MM.1S (cell line): ENCODE results near the gene NOX5.

ENCODE experiments used
- DNase-seq: peaks from one replicate; pipeline ENCODE4 v3.0.0-alpha.2; 2015
- H2AFZ ChIP-seq: fragments of 300-600 bp; sonication (generic); 2 replicates; pipeline ENCODE4 v1.6.0; 2016; ENCODE audit warnings: antibody characterized with exemption, low read length
- H3F3A ChIP-seq: fragments of 300-600 bp; sonication (generic); 2 replicates; pipeline ENCODE4 v1.6.1; 2016; ENCODE audit warnings: mild to moderate bottlenecking, antibody characterized with exemption, low read length, moderate library complexity, mixed read lengths; ENCODE audit not compliant: insufficient read depth
- H3K27ac ChIP-seq: fragments of 300-600 bp; sonication (generic); 2 replicates; pipeline ENCODE4 v1.5.1; 2016; ENCODE audit warnings: mild to moderate bottlenecking, low read length
- H3K27me3 ChIP-seq: fragments of 300-600 bp; sonication (generic); replicated peaks from 2 replicates; pipeline ENCODE4 v1.6.0; 2016; ENCODE audit warnings: low read length; ENCODE audit not compliant: insufficient read depth
- H3K36me3 ChIP-seq: fragments of 300-600 bp; sonication (generic); replicated peaks from 2 replicates; pipeline ENCODE4 v1.6.1; 2016; ENCODE audit warnings: mild to moderate bottlenecking, low read length, mixed read lengths; ENCODE audit not compliant: insufficient read depth
- H3K4me1 ChIP-seq: fragments of 300-600 bp; sonication (generic); 2 replicates; pipeline ENCODE4 v1.6.1; 2016; ENCODE audit warnings: low read length, mixed read lengths
- H3K4me2 ChIP-seq: fragments of 300-600 bp; sonication (generic); 2 replicates; pipeline ENCODE4 v1.6.0; 2016; ENCODE audit warnings: low read depth, low read length
- H3K4me3 ChIP-seq: fragments of 300-600 bp; sonication (generic); 2 replicates; pipeline ENCODE4 v1.5.1; 2016; ENCODE audit warnings: low read length, mixed read lengths
- H3K79me2 ChIP-seq: fragments of 300-600 bp; sonication (generic); 2 replicates; pipeline ENCODE4 v1.6.1; 2016; ENCODE audit warnings: mixed run types, low read length, mixed read lengths
- H3K9ac ChIP-seq: fragments of 300-600 bp; sonication (generic); 2 replicates; pipeline ENCODE4 v1.6.1; 2016; ENCODE audit warnings: low read length, mixed read lengths
- H3K9me2 ChIP-seq: fragments of 300-600 bp; sonication (generic); replicated peaks from 2 replicates; pipeline ENCODE4 v1.6.1; 2016; ENCODE audit warnings: mild to moderate bottlenecking, low read length, mixed read lengths; ENCODE audit not compliant: insufficient read depth
- H3K9me3 ChIP-seq: fragments of 300-600 bp; sonication (generic); replicated peaks from 2 replicates; pipeline ENCODE4 v1.6.1; 2016; ENCODE audit warnings: mild to moderate bottlenecking, low read length, mixed read lengths; ENCODE audit not compliant: insufficient read depth
- H4K20me1 ChIP-seq: fragments of 300-600 bp; sonication (generic); 2 replicates; pipeline ENCODE4 v1.6.1; 2016; ENCODE audit warnings: mild to moderate bottlenecking, low read length, moderate library complexity, mixed read lengths; ENCODE audit not compliant: insufficient read depth
- CTCF ChIP-seq: fragments of 300-600 bp; sonication (generic); IDR thresholded peaks from 2 replicates; pipeline ENCODE4 v1.5.1; 2016; ENCODE audit warnings: antibody characterized with exemption, low read length, mixed read lengths
- EZH2 ChIP-seq: fragments of 300-600 bp; sonication (generic); optimal IDR thresholded peaks from 2 replicates; pipeline ENCODE3; 2017; ENCODE audit warnings: low read depth, mild to moderate bottlenecking, antibody characterized with exemption, low read length, mixed read lengths
- EZH2phosphoT487 ChIP-seq: fragments of 300-600 bp; sonication (generic); IDR thresholded peaks from 2 replicates; pipeline ENCODE4 v1.6.1; 2018; ENCODE audit warnings: antibody characterized with exemption, low read length

NOX5 gene

GRCh38 chr15:68990992-68991500 lies 23.4 kb upstream of the NOX5 start:
- H3K4me2 ChIP-seq: no peak overlapping the region
- no peak for DNase-seq
- H3F3A ChIP-seq: no peaks in the 10 kb centered on the region
- no peaks in the 10 kb centered on the region for H3K9me2 ChIP-seq
- H3K79me2 ChIP-seq: no peaks in the 10 kb centered on the region
- no peaks in the 10 kb centered on the region for H3K36me3 ChIP-seq
- no peaks in the 10 kb centered on the region for H4K20me1 ChIP-seq
- H3K27me3 ChIP-seq: no peaks in the 10 kb centered on the region
- H3K9ac ChIP-seq: no peak overlapping the region
- no peaks in the 10 kb centered on the region for H3K4me1 ChIP-seq
- TF ChIP-seq EZH2phosphoT487: no peak
- no peak for TF ChIP-seq CTCF
- no peak for TF ChIP-seq EZH2
- no peak overlapping the region for H2AFZ ChIP-seq
- H3K27ac ChIP-seq: no peak overlapping the region
- H3K9me3 ChIP-seq: no peaks in the 10 kb centered on the region
- no peak overlapping the region for H3K4me3 ChIP-seq

GRCh38 chr15:68991723-68992122 lies 22.8 kb upstream of the NOX5 start:
- TF ChIP-seq CTCF (no peak), EZH2 (no peak), EZH2phosphoT487 (no peak)
- Histone ChIP-seq H3F3A (no peaks in the 10 kb centered on the region), H3K27ac (no peak overlapping the region), H3K9ac (no peak overlapping the region), H3K4me2 (no peak overlapping the region), H3K79me2 (no peaks in the 10 kb centered on the region), H3K4me1 (no peaks in the 10 kb centered on the region), H3K9me3 (no peaks in the 10 kb centered on the region), H2AFZ (no peak overlapping the region), H3K4me3 (no peak overlapping the region), H3K9me2 (no peaks in the 10 kb centered on the region), H3K36me3 (no peaks in the 10 kb centered on the region), H3K27me3 (no peaks in the 10 kb centered on the region), H4K20me1 (no peaks in the 10 kb centered on the region)
- no peak for DNase-seq

GRCh38 chr15:68992696-68993095 lies 21.8 kb upstream of the NOX5 start:
- no peaks in the 10 kb centered on the region for H4K20me1 ChIP-seq
- H3K9ac ChIP-seq: no peak overlapping the region
- no peaks in the 10 kb centered on the region for H3F3A ChIP-seq
- H2AFZ ChIP-seq: no peak overlapping the region
- no peaks in the 10 kb centered on the region for H3K36me3 ChIP-seq
- H3K79me2 ChIP-seq: no peaks in the 10 kb centered on the region
- H3K4me3 ChIP-seq: no peak overlapping the region
- DNase-seq: no peak
- H3K9me3 ChIP-seq: no peaks in the 10 kb centered on the region
- TF ChIP-seq EZH2phosphoT487 (no peak), EZH2 (no peak)
- no peaks in the 10 kb centered on the region for H3K9me2 ChIP-seq
- no peak overlapping the region for H3K4me2 ChIP-seq
- H3K27ac ChIP-seq: no peak overlapping the region
- no peaks in the 10 kb centered on the region for H3K4me1 ChIP-seq
- H3K27me3 ChIP-seq: no peaks in the 10 kb centered on the region

- no peaks in the 10 kb centered on the region for H3K9me3 ChIP-seq
- no peaks in the 10 kb centered on the region for H3K36me3 ChIP-seq
- H2AFZ ChIP-seq: no peak overlapping the region
- no peaks in the 10 kb centered on the region for H3K79me2 ChIP-seq
- no peaks in the 10 kb centered on the region for H3K4me1 ChIP-seq
- no peaks in the 10 kb centered on the region for H4K20me1 ChIP-seq
- DNase-seq: no peak
- no peak overlapping the region for H3K27ac ChIP-seq
- no peak overlapping the region for H3K4me3 ChIP-seq
- no peaks in the 10 kb centered on the region for H3K27me3 ChIP-seq
- H3K9me2 ChIP-seq: no peaks in the 10 kb centered on the region
- TF ChIP-seq EZH2phosphoT487: no peak
- TF ChIP-seq CTCF: no peak
- TF ChIP-seq EZH2: no peak
- no peak overlapping the region for H3K9ac ChIP-seq
- H3K4me2 ChIP-seq: no peak overlapping the region
- no peaks in the 10 kb centered on the region for H3F3A ChIP-seq
Measured at GRCh38 chr15:68993276-68993675, 21.2 kb upstream of the NOX5 start.
